HCT116 (cell line): ENCODE results near the gene NUP155.

Experiments
- CEBPB ChIP-seq: IDR thresholded peaks from 2 replicates; pipeline ENCODE4 v1.6.1; 2012; ENCODE audit warnings: low read depth
- EGR1 ChIP-seq: IDR thresholded peaks from 2 replicates; pipeline ENCODE4 v1.6.1; 2012; ENCODE audit warnings: low read depth
- POLR2A ChIP-seq: IDR thresholded peaks from 2 replicates; pipeline ENCODE4 v1.7.0; 2011; ENCODE audit warnings: borderline replicate concordance; ENCODE audit not compliant: insufficient read depth, insufficient read length; ENCODE audit errors: extremely low read depth
- POLR2AphosphoS5 ChIP-seq: IDR thresholded peaks from 2 replicates; pipeline ENCODE4 v1.6.1; 2011; ENCODE audit warnings: mild to moderate bottlenecking, low read depth, low read length, moderate library complexity
- RAD21 ChIP-seq: IDR thresholded peaks from 2 replicates; pipeline ENCODE4 v1.6.1; 2012; ENCODE audit warnings: low read depth, mild to moderate bottlenecking
- SIN3A ChIP-seq: IDR thresholded peaks from 2 replicates; pipeline ENCODE4 v1.6.1; 2012; ENCODE audit warnings: low read depth
- SRF ChIP-seq: IDR thresholded peaks from 2 replicates; pipeline ENCODE4 v1.6.1; 2012; ENCODE audit warnings: low read depth
- TF ChIP-seq, protein P1 (sequence below), 3 experiments: fragments of 200-600 bp in 1 of 3; sonication (generic) in 1 of 3; IDR thresholded peaks in 2 of 3; conservative IDR thresholded peaks in 1 of 3; 2 replicates each; pipeline ENCODE4 v1.5.1; 2012 to 2017; ENCODE audit warnings: low read depth in 2 of 3, low read length in 2 of 3, antibody characterized with exemption in 1 of 3, borderline replicate concordance in 1 of 3, control low read depth in 1 of 3, mild to moderate bottlenecking in 1 of 3, mixed read lengths in 1 of 3, mixed run types in 1 of 3, moderate library complexity in 1 of 3; ENCODE audit not compliant: insufficient read depth in 1 of 3

DNA sequence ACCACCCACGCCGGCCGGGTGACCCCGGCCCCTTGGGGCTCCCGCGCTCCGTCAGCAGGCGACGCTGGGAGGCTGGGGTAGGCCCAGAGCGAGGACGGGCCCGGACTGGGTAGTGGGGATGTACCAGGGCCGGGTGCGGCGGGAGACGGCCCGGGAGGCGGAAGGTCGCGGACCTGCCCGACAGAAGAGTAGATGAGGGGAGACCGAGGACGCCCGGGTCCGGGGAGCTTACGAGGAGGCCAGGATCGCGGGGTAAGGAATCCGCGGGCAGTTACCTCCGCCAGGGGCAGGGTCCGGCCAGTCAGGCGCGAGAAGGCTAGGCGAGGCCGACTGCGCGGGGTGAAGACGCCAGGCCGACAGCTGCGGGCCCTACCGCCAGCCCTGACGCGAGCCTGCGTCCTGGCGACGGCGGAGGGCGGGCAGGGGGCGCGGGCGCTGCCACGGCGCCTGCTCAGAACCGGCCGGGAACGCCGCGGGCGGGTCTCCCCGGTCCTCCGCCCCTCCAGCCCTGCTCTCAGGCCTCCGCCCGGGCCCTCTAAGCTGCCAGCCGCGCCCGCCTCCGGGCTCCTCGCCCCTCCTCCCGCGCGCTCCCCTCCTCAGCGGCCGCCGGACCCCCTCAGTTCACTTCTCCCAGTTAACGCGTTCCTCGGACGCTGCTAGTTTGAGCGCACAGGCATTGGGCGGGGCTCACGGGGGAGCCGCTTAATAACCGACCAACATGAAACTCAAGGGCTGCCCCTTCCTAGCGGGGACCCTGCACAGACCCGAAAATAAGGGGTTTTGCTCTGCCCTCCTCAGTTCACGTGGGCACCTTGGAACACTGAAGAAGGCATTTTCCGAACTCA, 121.7 kb downstream of the NUP155 start, which contains the start of gene CPLANE1:
- TF ChIP-seq SIN3A (peak; percentile 16; the same call in 1 of the 2 replicates), SRF (no peak), POLR2A (peak; percentile 53), EGR1 (peak; percentile 50; the same call in 1 of the 2 replicates), CEBPB (no peak), POLR2AphosphoS5 (peak; percentile 89), RAD21 (no peak)
- TF ChIP-seq, protein P1, sequence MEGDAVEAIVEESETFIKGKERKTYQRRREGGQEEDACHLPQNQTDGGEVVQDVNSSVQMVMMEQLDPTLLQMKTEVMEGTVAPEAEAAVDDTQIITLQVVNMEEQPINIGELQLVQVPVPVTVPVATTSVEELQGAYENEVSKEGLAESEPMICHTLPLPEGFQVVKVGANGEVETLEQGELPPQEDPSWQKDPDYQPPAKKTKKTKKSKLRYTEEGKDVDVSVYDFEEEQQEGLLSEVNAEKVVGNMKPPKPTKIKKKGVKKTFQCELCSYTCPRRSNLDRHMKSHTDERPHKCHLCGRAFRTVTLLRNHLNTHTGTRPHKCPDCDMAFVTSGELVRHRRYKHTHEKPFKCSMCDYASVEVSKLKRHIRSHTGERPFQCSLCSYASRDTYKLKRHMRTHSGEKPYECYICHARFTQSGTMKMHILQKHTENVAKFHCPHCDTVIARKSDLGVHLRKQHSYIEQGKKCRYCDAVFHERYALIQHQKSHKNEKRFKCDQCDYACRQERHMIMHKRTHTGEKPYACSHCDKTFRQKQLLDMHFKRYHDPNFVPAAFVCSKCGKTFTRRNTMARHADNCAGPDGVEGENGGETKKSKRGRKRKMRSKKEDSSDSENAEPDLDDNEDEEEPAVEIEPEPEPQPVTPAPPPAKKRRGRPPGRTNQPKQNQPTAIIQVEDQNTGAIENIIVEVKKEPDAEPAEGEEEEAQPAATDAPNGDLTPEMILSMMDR (IDR thresholded peaks at IDR 0.05 in 2 of 3, conservative IDR thresholded peaks at IDR 0.05 in 1 of 3; ENCODE audit: borderline replicate concordance in 1 of 3, insufficient read depth in 1 of 3, low read depth in 2 of 3, low read length in 2 of 3): 0 out of 6 replicates have a peak, but pooled peaks of 1 of the 3 experiments have one; percentile 10
